Raji (cell line): ENCODE data around the gene NT5C2.

Experiments
- POLR2A ChIP-seq: IDR thresholded peaks from 2 replicates; pipeline ENCODE4 v1.6.1; 2011; ENCODE audit warnings: low read depth, low read length, control low read depth; ENCODE audit not compliant: insufficient read depth

NT5C2 gene

GRCh38 chr10:103079100-103079499 is 114.0 kb downstream of the NT5C2 start:
- no peak for TF ChIP-seq POLR2A

DNA sequence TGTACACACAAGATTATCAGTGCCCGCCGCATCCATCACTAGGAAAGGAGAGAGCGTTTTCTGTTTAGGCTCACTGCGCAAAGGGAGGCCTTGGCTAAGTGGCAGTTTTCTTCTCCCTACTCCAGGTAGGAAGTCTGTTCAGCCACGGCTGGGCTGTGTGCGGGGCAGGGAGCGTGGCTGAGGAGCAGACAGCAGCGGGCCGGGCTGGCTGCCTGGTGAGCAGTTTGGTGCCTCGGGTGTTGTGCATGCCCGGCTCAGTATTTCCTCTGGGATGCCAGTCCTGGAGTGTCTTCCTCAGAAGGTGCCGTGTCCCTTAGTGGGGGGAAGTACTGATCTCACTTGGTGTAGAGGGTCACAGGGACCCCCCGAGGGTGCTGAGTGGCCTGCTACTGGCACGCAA is 114.4 kb downstream of the NT5C2 start:
- TF ChIP-seq POLR2A = no peak

DNA sequence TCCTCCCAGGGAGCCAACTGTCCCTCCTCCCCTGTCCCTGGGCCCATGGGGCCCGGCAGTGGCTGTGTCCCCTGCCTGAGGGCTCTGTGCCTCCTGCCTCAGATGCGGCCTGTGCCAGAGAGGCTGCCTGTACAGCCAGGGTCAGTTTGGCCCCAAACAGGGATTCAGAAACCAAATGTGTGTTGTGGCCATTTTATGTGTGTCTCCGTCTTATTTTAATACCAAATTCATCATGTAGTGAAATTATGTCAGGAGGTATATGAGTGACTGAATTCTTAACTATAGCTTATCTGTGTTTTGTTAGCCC is 114.8 kb downstream of the NT5C2 start:
- TF ChIP-seq POLR2A = no peak

DNA sequence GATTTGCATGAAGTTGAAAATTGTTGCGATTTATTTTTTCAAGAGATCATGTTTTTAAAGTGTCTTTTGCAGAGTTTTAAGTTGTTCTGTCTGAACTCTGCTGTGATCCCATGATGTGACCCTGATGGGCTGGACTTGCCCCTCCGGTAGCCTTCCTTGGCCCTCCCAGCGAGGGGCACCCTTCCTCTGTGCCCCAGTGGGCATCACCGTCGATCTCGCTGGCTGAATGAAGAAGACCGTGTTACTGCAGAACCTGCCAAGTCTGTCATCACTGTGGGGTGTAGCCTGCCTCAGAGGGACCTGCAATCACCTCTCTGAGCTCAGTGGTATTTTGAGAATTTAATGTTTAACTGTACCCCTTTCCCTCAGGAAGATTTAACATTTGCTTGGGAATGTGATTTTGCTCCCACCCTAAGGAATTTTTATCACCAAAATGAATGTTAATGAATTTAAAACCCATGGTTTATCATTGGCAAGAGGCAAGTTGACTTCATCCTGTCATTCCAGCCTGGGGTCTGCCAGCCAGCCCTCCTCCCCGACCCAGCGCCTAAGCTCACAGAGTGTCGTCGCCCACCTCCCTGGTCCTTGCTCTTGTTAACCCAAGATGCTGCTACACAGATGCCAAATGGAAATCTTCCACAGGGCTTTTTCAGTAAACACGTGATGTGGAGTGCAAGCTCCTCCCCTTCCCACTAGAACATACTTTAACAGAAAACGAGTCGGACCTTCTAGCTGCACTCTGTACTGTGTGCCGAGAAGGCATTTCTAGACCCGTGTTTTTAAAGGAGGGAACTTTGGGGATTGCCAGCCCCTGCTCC is 115.4 kb downstream of the NT5C2 start:
- TF ChIP-seq POLR2A = no peak

DNA sequence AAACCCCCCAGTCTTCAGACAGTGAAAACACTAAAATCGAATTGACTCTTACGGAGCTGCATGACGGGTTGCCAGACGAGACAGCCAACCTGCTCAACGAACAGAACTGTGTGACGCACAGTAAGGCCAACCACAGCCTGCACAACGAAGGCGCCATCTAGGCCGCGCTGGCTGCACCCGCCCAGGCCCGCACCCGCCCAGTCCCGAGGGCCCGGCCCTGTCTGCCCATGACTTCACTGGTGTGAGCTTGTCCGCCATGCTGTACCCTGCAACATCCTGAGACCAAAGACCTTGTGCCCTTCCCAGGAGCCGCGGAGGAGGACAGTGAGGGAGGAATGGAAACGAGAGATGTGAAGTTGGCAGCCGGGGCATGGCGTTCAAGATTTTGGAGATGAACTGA is 116.1 kb downstream of the NT5C2 start:
- no peak for TF ChIP-seq POLR2A

DNA sequence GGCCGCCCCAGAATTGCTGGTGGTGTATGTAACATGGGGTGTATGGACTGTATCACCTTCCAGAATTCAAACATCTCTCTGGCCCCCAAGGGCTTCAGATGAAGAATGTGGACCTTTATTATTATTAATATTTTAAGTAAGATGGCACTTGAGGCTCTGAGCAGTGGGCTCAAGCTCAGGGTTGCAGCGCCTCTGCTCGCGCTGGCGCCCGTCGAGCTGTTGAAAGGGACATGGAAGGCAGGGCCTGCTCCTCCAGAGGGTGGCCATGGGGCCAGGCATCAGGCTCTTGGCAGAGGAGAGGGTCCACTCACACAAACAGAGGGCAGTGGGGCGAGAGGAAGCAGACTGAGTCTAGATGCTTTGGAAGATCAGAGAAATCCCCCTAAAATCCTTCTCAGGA is 120.2 kb downstream of the NT5C2 start:
- TF ChIP-seq POLR2A = no peak

- no peak for TF ChIP-seq POLR2A
These were observed 120.8 kb downstream of the NT5C2 start for GRCh38 chr10:103072276-103072675.

DNA sequence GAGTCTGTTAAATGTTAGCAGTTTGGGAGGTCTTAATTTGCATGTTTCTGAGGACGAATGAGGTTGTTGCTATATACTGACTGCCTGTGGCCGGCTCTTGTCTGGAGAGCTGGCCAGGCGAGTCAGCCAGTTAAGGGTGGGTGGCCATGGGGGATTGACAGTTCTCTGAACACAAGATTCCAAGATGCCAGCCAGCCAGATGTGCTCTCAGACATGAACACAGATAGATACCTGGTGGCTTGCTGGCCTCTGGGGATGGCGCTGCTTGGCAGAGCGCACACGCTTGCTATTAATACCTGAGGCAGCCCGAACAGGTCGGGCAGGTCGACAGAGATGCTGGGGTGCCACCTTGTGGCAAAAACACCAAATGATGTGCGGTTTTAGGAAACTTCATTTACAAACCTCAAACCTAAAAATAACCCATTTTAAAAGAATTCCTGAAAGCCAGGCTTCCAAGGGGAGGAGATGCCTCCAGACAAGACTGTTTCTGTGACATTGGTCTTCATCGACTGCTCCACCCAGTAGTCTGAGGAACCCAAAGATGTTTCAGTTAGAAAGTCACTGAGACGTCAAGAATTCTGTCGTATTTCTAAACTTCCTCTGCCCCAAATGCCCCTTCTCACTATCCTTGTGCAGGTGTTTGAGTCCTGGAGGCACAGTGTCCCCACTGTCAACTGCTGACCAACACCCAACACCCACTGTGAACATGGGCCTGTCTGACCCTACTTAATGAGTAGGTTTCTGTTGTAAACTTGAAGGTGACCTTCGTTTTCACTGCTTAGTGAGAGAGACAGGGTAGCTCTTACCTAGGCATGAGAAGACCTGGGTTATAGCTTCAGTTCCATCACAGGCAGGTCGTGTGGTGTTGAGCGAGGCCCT is 123.4 kb downstream of the NT5C2 start:
- no peak for TF ChIP-seq POLR2A

DNA sequence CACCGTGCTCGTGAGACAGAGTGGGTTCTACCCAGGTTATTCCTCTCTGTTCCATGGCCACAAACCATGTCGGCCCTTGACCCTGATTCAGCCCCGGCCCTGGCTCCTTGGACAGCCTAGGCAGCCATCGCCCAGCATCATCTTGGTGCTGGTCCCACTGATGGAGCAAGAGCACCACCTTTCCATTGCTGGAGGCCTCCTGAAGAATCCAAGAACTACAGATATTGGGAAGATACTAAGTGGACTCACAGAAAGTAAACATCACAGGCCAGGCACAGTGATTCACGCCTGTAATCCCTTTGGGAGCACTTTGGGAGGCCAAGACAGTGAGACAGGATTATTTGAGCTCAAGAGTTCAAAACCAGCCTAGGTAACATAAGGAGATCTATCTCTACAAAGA is 125.1 kb downstream of the NT5C2 start:
- no peak for TF ChIP-seq POLR2A

GRCh38 chr10:103067484-103067883 is 125.6 kb downstream of the NT5C2 start:
- no peak for TF ChIP-seq POLR2A

DNA sequence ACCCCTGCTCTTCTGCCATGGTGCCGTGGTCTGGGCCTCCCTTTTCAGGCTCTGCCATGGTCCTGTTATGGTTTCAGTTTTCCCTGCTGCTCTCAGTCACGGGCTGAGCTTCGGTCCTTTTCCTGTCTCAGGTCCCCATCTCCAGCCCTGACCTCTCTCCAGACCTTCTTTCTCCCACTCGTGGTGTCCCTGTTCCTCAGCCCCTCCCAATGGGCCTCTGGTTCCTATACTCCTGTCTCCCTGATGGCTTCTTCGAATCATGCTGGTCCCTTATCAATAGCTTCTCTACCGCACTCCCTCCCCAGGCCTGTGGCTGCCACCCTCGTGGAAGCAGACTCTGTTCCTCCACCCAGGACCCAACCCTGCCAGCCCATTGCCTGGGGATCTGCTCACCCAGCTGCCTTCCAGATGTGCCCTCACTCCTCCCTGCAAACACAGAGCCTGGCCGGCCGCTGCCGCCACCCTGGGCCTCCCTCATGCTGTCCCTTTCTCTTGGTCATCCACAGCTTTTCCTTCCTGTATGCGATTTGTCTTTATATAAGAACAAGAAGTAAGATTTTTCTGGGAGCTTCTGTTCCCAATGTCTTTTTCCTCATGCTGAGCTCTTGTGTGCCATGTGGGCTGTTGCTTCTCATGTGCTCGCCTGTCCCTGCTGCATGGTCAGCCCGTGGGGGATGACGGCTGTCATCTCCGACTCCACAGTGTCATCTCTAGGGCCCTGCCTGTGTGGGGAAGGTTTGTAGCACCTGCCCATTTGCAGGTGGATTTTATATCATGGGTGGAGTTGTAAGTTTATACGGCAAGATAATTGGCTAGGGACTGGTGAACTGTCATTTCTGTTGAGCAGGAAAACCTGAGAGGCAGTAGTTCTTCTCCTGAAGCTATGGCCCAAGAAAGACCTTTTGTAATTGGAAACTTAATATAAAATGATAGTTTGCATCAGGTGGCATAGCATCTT is 126.7 kb downstream of the NT5C2 start:
- TF ChIP-seq POLR2A = no peak

DNA sequence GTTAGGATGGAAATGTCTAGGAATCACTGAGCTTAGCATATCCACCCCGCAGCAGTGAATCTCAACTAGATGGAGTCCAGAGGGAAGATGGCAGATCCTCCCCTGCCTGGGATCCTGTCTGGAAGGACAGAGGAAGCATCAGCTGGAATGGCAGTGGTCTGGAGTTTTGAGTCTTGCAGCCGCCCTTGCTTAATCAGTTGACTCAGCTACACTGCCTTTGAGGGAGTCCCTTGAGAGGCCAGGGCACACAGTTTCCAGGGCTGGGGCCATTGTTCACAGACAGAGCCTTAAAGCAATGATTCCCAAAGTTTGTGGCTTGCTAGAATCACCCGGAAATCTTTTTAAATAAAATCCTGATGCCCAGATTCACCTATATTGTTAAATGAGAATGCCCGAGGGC is 128.1 kb downstream of the NT5C2 start:
- TF ChIP-seq POLR2A = no peak

DNA sequence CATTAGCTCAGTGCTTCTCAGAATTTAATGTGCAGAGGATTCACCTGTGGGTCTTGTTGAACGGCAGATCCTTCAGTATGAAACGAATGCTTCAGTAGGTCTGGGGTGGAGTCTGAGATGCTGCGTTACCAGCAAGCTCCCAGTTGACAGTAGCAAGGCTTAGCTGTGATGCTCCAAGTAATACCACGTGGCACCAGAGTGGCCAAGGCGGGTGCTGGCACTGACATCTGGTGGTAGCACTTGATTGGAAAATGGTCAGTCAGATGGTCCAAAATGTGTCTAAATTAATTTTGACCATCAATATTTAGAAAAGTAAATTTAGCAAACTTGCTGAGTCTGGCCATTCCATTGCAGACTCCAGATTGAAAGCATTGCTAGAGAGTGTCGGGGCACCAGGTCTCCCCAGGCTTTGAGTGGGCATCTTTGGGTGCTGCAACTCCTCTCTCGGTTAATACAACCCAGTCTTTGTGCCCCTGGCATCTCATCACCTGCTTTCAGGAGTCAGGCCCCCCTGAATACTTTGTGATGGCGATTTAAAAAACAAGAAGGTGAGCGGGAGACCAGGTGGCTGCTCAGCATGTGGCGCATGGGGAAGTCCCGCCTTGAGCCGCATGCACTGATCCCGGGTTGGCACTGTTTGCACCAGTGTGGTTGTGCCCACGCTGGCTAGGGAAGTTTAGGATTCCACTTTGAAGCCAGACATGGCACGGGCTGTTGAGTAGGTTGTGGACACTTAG is 130.1 kb downstream of the NT5C2 start:
- no peak for TF ChIP-seq POLR2A

DNA sequence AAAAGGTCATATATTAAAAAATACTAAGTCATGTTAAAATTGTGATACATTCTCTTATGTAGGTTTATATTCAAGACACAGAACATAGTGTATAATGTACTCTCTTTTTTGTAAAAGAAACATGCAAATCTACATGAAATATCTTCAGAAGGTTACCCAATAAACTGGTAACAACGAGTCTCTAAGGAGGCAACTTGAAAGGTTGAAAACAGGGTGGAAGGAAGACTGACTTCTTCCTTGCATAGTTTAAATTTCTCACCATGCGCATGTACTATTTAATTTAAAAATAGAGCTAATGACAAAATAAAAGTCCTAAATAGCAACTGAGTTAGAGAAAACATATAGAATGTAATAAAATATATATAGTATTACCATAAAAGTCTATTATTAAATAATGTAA is 132.5 kb downstream of the NT5C2 start:
- TF ChIP-seq POLR2A = no peak

DNA sequence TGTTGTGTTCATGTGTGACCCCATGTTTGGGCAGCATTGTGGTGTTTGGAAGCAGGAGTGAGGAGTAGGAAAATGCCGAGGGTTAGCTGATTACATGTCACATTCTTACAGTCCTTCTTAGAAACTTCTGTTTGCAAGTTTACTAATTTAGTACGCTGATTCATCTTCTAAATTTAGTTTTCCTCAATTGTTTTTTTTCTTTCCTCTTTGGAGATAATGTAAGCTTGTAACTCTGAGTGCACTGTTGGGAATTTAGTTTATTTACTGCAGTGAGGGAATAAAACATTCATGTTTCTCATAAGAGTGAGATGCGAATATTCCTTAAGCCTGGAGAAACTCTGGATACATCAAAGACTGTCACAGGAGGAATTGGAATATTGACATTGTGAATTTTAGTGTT is 135.0 kb downstream of the NT5C2 start:
- no peak for TF ChIP-seq POLR2A
